LoVo (cell line): Measurements from ENCODE around the gene ALDH1B1.
A peak's percentile ranks its signal among the peaks of the same experiment; 100 is the strongest.

Experiments used
- DNase-seq: peaks from one replicate; pipeline ENCODE4 v3.0.0-alpha.2; 2016; ENCODE audit warnings: low spot score

The ALDH1B1 gene

DNA sequence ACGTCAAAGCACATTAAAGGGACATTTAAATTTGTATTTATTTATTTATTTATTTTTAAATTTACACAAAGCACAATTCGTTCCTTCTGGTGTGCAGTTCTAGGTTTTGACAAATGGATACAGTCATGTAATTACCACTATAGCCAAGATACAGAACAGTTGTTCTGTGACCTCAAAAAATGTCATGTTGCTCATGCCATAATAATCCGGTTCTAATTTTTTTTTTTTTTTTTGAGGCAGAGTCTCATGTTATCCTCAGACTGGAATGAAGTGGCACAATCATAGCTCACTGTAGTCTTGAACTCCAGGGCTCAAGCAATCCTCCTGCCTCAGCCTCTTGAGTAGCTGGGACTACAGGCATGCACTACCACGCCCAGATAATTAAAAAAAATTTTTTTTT is 24.0 kb downstream of the ALDH1B1 start:
- no peak for DNase-seq

GRCh38 chr9:38417003-38417945 is 24.8 kb downstream of the ALDH1B1 start:
- DNase-seq, result no peak

DNA sequence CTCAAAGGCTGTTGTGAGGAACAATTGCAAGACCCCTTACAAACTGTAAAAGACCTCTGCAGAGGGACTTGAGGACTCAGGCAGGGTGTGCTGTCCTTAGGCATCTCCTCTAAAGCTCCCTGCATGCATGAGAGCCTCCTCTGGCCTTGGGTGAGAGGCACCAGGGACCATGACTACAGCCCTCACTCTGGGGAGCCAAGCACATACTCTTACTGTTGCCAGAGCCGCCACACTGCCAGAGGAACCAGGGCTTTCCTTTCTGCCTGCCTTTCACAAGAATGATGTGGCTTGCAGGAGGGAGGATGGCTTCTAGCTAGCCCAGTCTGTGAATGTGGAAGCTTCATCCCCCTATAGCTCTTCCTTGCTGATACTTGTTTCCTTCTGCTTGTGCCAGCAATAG is 25.9 kb downstream of the ALDH1B1 start:
- DNase-seq, result no peak

- DNase-seq, result no peak
Observed at GRCh38 chr9:38419181-38419580, 26.7 kb downstream of the ALDH1B1 start.

GRCh38 chr9:38421498-38422211 is 29.2 kb downstream of the ALDH1B1 start:
- no peak for DNase-seq

GRCh38 chr9:38422555-38423260 is 30.2 kb downstream of the ALDH1B1 start:
- DNase-seq, result no peak

DNA sequence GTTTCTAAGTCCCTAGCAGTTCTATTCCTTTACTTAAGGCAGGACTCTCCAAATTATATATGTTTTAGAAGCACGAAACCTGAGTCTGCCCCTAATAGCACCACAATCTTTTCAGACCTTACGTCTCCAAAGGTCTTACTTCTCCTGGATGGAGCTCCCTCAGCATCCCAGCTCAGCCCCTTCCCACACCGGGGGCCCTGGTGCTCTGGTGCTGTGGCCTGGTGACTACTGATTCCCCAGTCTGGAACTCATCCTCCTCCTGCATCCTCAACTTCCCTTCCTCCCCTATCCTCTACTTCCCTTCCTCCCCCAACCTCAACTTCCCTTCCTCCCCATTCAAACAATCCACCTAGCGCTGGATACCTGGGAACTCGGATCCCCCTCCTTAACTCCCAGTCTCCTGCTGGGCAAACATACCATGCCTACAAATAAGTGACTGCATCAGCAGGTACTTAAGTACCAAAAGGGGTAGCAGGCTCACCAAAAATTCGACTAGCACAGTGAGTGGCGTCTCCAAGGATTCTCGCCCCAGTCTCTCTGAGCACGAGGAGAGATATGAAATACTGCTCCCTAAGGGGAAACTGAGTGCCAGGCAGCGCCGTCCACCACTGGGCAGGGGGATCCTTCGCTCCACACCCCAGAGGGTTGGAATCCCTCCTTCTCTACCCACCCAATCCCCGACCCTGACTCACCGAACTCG is 30.9 kb downstream of the ALDH1B1 start:
- no peak for DNase-seq

GRCh38 chr9:38423973-38424843 is 31.7 kb downstream of the ALDH1B1 start, which contains the start of gene IGFBPL1:
Gene IGFBPL1 (minus strand): TSS chr9:38424454. CDS start chr9:38424424, 30 bp downstream.
- DNase-seq, result no peak

- DNase-seq, result no peak
Observed at GRCh38 chr9:38424918-38425317, 32.4 kb downstream of the ALDH1B1 start.

DNA sequence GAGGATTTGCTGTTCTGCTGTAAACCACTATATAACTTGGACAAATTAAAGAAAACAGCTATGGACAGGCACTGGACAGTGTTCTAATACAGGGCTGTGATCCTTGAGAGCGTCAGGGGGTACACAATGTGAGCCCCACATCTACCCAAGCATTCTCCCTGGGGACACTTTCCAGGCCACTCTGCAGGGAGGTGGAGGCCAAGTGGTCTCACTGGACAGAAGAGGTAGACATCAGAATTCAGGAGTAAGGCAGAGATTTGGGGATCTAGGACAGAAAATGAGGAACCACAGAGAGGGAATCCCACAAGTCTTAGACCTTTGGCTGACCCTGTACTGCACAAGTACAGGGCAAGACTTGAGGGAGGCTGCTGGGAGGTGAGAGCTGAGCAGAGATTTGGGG is 35.6 kb downstream of the ALDH1B1 start:
- DNase-seq, result no peak

GRCh38 chr9:38431116-38431515 is 38.6 kb downstream of the ALDH1B1 start:
- DNase-seq, result no peak

- peak; percentile 41 for DNase-seq
Observed at GRCh38 chr9:38432922-38433510, 40.5 kb downstream of the ALDH1B1 start.

GRCh38 chr9:38434365-38434764 is 41.9 kb downstream of the ALDH1B1 start:
- DNase-seq, result no peak

DNA sequence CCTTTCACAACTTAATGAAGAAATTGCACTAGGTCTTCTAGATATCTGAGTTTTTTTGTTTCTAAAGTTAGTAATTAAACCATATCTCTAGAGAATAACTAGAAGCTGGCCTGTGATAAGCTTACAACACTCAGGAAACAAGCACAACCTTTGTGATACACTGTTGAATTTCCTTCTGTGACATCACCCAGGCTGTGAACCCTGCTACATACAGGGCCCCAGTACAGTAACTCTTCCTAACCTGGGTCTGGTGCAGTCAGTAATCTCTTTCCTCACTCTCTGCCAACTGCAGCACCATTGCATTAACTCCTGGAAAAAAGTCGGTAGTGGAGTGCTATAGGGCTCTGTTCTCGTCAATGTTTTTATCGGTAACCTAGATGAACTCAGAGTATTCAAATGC is 42.4 kb downstream of the ALDH1B1 start:
- no peak for DNase-seq

GRCh38 chr9:38435521-38435920 is 43.0 kb downstream of the ALDH1B1 start:
- peak; percentile 20 for DNase-seq

GRCh38 chr9:38436708-38437107 is 44.2 kb downstream of the ALDH1B1 start:
- no peak for DNase-seq

- DNase-seq, result peak; percentile 38
Observed at GRCh38 chr9:38437193-38437823, 44.8 kb downstream of the ALDH1B1 start.

- no peak for DNase-seq
Observed at GRCh38 chr9:38439291-38439915, 46.9 kb downstream of the ALDH1B1 start.

DNA sequence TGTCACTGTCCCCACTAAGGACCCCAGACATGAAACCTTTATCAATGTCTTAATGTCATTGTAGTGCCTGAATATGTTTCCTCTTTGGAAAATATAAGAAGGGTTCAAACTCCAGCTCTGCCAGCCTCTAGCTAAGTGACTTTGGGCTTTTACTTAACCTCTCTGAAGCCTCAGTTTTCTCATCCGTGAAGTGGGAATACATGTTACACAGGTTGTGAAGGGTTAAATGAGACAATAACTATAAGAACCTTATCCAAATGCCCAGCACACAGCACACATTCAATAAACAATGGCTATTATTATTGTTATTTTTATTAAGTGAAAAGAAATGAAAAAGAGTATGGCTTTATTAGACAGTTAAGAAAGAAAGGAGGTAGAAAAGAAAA is 47.4 kb downstream of the ALDH1B1 start:
- no peak for DNase-seq

- DNase-seq, result no peak
Observed at GRCh38 chr9:38440516-38440915, 48.0 kb downstream of the ALDH1B1 start.
